H1 (cell line): ENCODE results near the gene SLCO4A1. TPM values are rescaled to one million over a fixed set of nuclear protein-coding genes. Genes with fewer than 3 reads are reported as not detected.

Source experiments
- CREB1 ChIP-seq: IDR thresholded peaks from 2 replicates; pipeline ENCODE4 v1.6.1; 2012; ENCODE audit warnings: inconsistent platforms
- GABPA ChIP-seq: IDR thresholded peaks from 2 replicates; pipeline ENCODE4 v1.6.1; 2011; ENCODE audit warnings: mild to moderate bottlenecking, low read length, moderate library complexity, borderline replicate concordance; ENCODE audit not compliant: insufficient read depth
- polyA plus RNA-seq, 7 experiments: library from polyadenylated mRNA; depleted of rRNA in 3 of 7; stranded (reverse) in 5 of 7; unstranded in 2 of 7; fragments of >200 nt in 5 of 7; fragments of 200-250 nt in 2 of 7; gene quantifications; 1 replicate in 5 of 7; 2 replicates in 1 of 7; 4 replicates in 1 of 7; pipeline versions ENCODE4 v1.2.1 to v1.2.3, GENCODE V29; 2011 to 2013; ENCODE audit warnings: missing spikeins in 2 of 7, mixed read lengths in 2 of 7
- total RNA-seq: library from RNA; stranded (reverse); fragmentation: NEBNext Ultra II Directional; extraction: Animal tissue kit (Norgen Biotek cat#: 25700); gene quantifications from 2 replicates; pipeline ENCODE4 v1.2.1, GENCODE V29; 2021
- TF ChIP-seq, protein P1 (sequence below): fragments of 300-600 bp; sonication (generic); IDR thresholded peaks from 2 replicates; pipeline ENCODE4 v1.7.1; 2012; ENCODE audit warnings: low read length, moderate library complexity, mild to moderate bottlenecking, inconsistent platforms; ENCODE audit not compliant: insufficient replicate concordance
- TF ChIP-seq, protein P2 (sequence below): IDR thresholded peaks from 2 replicates; pipeline ENCODE4 v1.6.1; 2011; ENCODE audit warnings: low read length, improper control_type of control experiment
- TF ChIP-seq, protein P3 (sequence below), 3 experiments: IDR thresholded peaks; 1 replicate in 2 of 3; 2 replicates in 1 of 3; pipeline versions ENCODE4 v1.5.1 to v1.6.1; 2011; ENCODE audit warnings: low read length in 3 of 3, mild to moderate bottlenecking in 3 of 3, inconsistent platforms in 2 of 3, low read depth in 1 of 3, moderate library complexity in 1 of 3; ENCODE audit not compliant: insufficient read depth in 1 of 3; ENCODE audit errors: control extremely low read depth in 1 of 3

The SLCO4A1 gene
- total and polyA plus RNA-seq, 2 of the 8 experiments (the other 6 are each of a cell fraction or from before 2014, with no cell fraction given) = 10.5 to 18.5 TPM

DNA sequence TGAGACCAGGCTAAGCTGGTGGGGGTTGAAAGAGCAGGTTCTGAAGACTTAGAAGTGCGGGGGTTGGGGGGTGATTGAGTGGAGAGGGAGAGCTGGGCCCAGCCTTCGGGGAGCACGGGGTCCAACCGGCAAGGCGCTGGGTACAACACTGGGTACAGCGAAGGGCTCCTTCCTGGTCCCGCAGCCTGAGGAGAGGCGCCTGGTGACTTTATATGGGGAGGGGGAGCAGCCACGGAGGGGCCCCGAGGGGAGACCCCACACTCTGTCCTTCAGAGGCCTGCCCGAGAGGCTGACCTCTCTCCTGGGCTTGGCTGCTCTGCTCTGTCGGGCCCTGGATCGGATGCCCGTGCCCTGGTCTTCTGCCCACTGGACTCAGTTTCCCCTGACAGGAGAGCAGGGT lies 55.9 kb downstream of the SLCO4A1 start (continued):
- TF ChIP-seq, protein P1, sequence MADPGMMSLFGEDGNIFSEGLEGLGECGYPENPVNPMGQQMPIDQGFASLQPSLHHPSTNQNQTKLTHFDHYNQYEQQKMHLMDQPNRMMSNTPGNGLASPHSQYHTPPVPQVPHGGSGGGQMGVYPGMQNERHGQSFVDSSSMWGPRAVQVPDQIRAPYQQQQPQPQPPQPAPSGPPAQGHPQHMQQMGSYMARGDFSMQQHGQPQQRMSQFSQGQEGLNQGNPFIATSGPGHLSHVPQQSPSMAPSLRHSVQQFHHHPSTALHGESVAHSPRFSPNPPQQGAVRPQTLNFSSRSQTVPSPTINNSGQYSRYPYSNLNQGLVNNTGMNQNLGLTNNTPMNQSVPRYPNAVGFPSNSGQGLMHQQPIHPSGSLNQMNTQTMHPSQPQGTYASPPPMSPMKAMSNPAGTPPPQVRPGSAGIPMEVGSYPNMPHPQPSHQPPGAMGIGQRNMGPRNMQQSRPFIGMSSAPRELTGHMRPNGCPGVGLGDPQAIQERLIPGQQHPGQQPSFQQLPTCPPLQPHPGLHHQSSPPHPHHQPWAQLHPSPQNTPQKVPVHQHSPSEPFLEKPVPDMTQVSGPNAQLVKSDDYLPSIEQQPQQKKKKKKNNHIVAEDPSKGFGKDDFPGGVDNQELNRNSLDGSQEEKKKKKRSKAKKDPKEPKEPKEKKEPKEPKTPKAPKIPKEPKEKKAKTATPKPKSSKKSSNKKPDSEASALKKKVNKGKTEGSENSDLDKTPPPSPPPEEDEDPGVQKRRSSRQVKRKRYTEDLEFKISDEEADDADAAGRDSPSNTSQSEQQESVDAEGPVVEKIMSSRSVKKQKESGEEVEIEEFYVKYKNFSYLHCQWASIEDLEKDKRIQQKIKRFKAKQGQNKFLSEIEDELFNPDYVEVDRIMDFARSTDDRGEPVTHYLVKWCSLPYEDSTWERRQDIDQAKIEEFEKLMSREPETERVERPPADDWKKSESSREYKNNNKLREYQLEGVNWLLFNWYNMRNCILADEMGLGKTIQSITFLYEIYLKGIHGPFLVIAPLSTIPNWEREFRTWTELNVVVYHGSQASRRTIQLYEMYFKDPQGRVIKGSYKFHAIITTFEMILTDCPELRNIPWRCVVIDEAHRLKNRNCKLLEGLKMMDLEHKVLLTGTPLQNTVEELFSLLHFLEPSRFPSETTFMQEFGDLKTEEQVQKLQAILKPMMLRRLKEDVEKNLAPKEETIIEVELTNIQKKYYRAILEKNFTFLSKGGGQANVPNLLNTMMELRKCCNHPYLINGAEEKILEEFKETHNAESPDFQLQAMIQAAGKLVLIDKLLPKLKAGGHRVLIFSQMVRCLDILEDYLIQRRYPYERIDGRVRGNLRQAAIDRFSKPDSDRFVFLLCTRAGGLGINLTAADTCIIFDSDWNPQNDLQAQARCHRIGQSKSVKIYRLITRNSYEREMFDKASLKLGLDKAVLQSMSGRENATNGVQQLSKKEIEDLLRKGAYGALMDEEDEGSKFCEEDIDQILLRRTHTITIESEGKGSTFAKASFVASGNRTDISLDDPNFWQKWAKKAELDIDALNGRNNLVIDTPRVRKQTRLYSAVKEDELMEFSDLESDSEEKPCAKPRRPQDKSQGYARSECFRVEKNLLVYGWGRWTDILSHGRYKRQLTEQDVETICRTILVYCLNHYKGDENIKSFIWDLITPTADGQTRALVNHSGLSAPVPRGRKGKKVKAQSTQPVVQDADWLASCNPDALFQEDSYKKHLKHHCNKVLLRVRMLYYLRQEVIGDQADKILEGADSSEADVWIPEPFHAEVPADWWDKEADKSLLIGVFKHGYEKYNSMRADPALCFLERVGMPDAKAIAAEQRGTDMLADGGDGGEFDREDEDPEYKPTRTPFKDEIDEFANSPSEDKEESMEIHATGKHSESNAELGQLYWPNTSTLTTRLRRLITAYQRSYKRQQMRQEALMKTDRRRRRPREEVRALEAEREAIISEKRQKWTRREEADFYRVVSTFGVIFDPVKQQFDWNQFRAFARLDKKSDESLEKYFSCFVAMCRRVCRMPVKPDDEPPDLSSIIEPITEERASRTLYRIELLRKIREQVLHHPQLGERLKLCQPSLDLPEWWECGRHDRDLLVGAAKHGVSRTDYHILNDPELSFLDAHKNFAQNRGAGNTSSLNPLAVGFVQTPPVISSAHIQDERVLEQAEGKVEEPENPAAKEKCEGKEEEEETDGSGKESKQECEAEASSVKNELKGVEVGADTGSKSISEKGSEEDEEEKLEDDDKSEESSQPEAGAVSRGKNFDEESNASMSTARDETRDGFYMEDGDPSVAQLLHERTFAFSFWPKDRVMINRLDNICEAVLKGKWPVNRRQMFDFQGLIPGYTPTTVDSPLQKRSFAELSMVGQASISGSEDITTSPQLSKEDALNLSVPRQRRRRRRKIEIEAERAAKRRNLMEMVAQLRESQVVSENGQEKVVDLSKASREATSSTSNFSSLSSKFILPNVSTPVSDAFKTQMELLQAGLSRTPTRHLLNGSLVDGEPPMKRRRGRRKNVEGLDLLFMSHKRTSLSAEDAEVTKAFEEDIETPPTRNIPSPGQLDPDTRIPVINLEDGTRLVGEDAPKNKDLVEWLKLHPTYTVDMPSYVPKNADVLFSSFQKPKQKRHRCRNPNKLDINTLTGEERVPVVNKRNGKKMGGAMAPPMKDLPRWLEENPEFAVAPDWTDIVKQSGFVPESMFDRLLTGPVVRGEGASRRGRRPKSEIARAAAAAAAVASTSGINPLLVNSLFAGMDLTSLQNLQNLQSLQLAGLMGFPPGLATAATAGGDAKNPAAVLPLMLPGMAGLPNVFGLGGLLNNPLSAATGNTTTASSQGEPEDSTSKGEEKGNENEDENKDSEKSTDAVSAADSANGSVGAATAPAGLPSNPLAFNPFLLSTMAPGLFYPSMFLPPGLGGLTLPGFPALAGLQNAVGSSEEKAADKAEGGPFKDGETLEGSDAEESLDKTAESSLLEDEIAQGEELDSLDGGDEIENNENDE = no peak
- TF ChIP-seq, protein P2, sequence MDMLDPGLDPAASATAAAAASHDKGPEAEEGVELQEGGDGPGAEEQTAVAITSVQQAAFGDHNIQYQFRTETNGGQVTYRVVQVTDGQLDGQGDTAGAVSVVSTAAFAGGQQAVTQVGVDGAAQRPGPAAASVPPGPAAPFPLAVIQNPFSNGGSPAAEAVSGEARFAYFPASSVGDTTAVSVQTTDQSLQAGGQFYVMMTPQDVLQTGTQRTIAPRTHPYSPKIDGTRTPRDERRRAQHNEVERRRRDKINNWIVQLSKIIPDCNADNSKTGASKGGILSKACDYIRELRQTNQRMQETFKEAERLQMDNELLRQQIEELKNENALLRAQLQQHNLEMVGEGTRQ = no peak
- TF ChIP-seq CREB1 (no peak), GABPA (no peak)
- TF ChIP-seq, protein P3, sequence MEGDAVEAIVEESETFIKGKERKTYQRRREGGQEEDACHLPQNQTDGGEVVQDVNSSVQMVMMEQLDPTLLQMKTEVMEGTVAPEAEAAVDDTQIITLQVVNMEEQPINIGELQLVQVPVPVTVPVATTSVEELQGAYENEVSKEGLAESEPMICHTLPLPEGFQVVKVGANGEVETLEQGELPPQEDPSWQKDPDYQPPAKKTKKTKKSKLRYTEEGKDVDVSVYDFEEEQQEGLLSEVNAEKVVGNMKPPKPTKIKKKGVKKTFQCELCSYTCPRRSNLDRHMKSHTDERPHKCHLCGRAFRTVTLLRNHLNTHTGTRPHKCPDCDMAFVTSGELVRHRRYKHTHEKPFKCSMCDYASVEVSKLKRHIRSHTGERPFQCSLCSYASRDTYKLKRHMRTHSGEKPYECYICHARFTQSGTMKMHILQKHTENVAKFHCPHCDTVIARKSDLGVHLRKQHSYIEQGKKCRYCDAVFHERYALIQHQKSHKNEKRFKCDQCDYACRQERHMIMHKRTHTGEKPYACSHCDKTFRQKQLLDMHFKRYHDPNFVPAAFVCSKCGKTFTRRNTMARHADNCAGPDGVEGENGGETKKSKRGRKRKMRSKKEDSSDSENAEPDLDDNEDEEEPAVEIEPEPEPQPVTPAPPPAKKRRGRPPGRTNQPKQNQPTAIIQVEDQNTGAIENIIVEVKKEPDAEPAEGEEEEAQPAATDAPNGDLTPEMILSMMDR (IDR thresholded peaks at IDR 0.05; ENCODE audit: control extremely low read depth in 1 of 3, insufficient read depth in 1 of 3, low read depth in 1 of 3, low read length in 3 of 3) = no peak
